GM18520 (cell line): ENCODE measurements around the gene PSMD10.

ENCODE experiments used
- ATAC-seq: cut with Tn5 transposase; IDR thresholded peaks from one replicate; pipeline ENCODE4 v1.9.1; 2021; ENCODE audit not compliant: unreplicated experiment

The PSMD10 gene

DNA sequence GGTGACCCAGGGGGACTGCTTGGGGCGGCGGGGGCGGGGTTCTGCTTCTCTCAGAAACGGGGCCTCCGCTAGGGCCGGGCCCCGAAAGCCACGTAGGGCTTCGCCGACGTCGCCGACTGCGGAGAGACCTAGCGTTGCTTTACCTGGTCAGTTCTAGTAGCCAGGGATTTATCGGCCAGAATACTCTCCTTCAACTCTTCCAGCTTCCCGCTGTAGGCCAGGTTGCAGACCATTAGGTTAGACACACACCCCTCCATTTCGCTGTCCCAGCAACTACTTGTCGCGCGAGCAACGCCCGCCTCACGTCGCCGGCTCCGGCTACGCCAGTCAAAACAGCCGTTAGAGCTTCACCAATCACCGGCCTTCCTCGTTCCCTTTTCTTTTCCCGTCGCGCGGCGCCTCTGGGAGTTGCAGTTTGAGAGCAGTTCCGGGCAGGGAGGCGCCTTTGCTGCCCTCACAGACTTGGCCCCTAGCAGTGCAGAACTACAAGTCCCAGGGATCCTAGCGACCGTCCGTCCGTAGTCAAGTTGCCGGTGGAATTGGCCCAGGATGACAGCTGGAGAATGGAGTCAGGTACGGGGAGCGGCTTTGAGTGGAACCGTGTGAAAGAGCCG, at the start of gene PSMD10, which contains the start of gene ATG4A:
TSS of gene PSMD10 (minus strand) at position 279 of the 614 bp plus-strand sequence. CDS start at position 257, 22 bp downstream.
TSS of gene ATG4A (plus strand) at position 515 of the 614 bp plus-strand sequence. CDS start at position 564, 49 bp downstream.
- peak; percentile 96 for ATAC-seq

DNA sequence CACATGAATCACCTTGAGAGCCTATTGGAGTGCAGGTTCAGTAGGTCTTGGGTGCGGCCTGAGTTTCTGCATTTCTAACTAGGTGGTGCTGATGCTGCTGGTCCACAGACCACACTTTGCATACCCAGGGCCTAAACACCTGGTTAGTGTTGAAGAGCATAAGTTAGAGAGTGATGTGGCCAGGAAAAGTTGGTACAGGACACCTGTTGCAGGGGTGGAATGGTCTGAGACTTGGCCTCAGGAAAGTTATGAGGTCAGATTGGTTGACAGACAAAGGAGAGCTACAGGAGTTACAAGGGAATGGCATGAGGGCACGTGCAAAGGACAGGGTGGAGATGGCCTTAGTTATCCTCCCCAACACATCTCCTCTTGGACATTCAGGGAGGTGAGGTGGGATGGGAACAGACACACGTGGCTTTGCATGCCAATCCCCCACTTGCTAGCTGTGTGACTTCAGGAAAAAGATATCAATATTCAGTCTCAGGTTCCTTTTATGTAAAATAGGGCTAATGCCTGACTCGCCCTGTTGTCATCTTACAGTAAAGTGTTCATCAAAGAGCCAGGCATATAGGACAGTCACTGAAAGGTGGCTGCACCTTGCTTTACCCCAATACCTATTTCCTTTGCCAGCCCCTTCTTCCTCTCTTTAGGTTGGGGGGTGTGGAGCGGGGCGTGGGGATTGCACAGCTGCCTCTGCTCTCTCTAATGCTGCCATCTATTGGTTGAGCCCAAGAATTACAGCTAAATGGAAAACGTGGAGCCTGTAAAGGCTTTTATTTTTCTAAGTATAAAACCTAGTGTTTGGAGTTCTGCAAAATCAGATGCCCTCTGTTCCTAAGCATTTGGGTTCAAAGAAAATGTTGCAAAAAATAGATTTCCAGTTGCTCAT, 47.7 kb upstream of the PSMD10 start:
- no peak for ATAC-seq

DNA sequence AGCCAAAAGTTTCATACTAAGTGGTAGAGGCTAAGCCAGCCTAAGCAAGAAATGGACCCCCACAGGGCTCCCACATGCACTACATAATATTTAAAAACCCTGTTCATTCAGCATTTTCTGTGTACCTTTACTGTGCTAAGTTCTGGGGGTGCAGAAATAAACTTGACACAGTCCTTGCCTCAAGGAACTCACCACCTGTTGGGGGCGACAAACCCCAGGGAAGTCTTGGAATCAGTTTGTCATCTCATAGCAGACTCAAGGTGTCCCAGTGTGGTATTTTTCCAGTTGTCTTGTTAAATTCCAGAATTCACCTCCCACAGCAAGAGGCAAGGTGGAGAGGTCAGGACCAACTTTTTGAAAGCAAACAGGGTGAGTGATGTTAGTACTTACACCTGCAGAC, 43.4 kb upstream of the PSMD10 start:
- no peak for ATAC-seq

- ATAC-seq: no peak
These were observed 41.5 kb upstream of the PSMD10 start for GRCh38 chrX:108132876-108133275.

DNA sequence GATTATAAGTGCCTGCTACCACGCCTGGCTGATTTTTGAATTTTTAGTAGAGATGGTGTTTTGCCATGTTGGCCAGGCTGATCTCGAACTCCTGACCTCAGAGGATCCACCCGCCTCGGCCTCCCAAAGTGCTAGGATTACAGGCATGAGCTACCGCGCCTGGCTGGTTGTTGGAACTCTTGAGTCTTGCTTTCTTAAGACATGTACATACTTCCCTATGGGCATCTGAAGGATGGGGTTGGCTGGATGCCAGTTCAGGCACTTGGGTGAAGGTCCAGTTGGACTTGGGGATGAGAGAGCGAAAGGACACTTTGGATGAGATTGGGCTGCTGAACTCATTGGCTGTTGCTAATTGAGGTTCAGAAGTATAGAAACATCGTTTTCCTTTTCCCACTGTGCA, 40.7 kb upstream of the PSMD10 start:
- ATAC-seq: no peak

GRCh38 chrX:108131471-108131870, 40.1 kb upstream of the PSMD10 start:
- no peak for ATAC-seq

GRCh38 chrX:108130889-108131288, 39.5 kb upstream of the PSMD10 start:
- ATAC-seq: no peak

DNA sequence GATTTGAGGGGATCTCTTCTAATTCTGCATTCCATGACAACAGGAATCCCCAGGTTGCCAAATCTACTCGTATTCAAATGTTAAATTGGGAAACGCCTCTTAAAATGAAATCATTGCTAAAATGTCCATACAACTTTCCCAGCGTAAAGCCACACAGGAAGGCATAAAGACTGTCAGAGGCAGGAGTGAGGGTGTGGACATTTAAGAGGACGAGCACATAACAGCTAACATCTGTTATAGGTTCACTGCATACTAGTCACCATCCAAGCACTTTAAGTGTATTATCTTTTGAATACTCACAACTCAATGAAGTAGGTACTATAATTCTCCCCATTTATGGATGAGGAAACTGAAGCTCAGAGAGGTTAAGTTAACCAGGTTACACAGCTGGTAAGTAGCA, 35.8 kb upstream of the PSMD10 start:
- no peak for ATAC-seq

DNA sequence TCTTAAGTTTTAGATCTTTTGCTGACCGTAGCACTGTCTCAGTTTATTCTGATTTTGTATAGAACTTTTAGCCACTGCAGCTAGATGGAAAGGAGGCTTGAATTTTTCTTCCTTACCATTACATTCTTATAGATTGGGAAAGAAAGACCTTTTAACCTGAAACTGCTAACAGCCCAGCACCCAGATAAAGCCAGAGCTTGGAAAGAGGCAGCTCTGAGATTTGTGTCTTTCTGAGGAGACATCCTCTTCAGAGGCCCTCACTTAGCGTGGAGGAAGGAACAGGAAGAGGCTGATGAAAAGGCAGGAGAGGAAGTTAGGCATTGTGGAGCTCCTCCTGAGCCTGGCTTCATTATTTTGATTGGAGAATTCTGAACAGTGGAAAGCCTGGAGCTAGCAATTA, 35.3 kb upstream of the PSMD10 start:
- no peak for ATAC-seq

DNA sequence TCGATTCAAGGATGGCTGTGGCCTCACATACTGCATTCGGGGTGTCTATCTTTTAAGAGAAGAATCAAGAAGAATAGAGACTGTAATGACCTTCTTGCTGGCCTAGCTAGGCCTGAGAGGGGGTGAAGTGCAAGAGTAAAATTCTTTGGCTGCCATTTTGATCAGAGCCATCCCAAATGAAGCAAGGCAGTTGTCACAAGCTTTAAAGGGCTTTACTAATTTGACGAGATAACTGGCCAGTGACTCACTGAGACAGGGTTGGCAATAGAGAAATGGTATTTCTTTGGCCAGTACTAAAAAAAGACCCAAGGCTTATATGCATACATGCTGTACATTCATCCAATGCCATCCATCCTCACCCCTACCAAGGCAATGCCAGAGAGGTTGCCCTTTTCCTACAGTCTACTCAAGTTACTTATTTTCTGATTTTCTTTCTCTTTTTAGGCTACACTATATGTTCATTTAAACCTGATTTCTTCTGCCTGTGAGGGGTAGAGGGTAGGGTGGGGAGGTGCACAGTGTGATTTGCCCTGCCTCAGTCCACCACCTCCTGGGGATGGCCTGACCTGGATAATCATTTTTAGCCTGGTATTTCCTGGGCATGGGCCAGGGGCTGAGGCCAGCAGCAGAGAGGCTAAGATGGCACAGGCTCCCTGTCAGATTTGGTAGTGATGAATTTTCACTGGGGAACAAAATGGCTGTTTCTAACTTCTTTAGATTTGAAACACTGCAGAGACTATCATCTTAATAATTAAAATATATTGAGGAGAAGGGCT, 32.4 kb upstream of the PSMD10 start:
- no peak for ATAC-seq

GRCh38 chrX:108122748-108123147, 31.4 kb upstream of the PSMD10 start:
- no peak for ATAC-seq

DNA sequence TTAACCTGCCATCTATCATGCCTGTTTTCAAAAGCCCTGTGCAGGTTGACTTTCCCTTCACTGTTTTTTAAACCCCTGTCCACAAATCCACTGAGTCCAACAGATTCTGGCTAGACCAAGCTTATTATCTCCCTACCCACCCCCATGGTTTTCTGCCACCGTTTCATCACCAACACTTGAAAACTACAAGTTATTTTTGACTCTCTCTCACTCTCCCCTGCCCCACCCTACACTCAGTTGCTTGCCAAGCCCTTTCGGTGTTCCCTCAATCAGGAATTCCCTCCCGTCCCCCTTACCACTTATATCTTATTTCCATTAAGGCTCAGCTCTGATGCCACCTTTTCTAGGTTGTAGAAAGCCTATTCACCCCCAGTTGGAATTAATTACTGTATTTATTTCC, 29.9 kb upstream of the PSMD10 start:
- no peak for ATAC-seq

DNA sequence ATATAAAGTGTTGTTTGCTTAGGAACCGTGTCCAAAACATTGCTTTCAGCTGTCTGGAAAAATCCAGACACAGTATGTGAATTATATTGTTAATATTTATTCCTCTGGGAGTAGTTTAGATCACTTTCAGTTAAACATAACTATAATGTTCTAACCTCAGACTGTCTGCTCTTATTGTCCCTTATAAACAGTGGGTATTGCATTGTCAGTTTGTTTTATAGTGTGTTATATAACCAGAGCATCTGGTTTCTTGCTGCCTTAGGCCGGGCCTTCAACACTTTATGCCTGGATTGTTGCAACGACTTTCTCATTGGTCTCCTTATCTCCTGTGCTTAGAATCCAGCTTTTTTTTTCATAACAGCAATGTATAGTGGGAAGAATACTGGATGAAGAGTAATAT, 26.6 kb upstream of the PSMD10 start:
- no peak for ATAC-seq

GRCh38 chrX:108114541-108114940, 23.2 kb upstream of the PSMD10 start:
- ATAC-seq: no peak

DNA sequence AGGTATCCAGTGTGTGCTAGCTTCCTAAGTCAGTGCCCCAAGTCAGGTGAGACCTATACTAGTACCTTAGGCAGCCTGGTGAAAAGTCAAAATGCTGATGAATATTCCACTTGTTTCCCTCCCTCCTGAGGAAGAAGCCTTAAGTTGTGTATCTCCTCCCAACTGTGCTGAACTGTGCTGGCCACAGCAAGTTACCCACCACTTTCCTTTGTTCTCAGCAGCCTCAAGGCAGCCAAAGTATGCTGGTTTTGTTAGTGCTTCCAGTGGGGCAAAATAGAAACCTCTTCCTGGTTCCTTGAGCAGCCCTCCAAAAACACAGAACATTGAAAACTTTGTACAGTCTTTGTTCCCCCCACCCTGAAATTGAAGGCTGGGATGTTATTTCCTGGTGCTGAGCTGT, 14.1 kb upstream of the PSMD10 start:
- ATAC-seq: no peak

DNA sequence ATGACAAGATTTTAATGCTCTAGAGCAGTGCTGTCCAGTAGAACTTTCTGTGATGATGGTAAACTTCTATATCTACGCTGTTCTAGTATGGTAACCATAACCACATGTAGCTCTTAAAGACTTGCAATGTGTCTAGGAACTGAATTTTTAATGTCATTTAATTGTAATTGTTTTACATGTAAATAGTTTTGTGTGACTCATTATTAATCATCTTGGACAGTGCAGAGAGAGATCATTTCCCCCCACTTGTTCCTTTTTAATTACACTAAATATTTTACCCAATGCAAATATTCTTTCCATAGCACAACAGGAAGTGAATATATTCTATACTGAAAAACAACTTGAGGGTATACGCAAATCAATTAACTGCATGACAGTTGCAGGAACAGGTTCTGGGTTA, 6.0 kb upstream of the PSMD10 start:
- no peak for ATAC-seq

DNA sequence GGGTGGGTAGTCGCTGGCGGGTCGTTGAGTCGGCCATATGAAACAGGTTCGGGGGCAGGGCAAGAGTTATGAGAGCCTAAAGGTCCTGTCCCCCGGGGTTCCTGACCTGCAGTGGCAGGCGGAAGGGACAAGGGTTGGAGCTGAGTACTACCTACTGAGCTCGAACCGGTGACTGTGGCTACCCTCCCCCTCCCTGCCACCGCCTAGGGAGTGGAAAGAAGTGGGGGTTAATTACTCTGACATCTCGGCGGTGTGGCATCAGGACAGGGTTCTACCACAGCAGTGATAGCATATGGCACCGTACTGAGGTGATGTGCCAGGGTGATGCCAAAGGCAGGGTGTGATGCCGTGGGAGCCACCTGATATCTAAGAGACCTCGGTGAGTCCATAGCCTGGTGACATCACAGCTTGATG, 543 bp upstream of the PSMD10 start:
- peak; percentile 16 for ATAC-seq

GRCh38 chrX:108090491-108091263, 665 bp downstream of the PSMD10 start:
- ATAC-seq: no peak

DNA sequence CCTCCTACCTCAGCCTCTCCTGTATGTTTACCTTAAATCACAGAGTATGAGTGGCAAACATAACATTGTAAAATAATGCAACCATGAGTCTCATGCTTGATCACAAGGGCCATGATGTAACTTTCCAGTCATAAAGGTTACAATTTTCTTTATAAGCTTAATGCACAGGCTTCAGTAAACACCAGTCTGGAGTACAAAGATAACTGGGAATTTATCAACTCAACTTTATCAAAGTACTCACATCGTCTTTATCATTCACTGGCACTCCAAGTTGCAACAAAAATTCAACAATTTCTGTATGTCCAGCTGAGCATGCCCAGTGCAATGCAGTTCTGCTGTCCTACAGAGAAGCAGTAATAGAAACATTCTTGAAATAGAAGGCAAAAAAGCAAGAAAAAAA, 2.8 kb downstream of the PSMD10 start:
- ATAC-seq: no peak

GRCh38 chrX:108087792-108088191, 3.5 kb downstream of the PSMD10 start:
- no peak for ATAC-seq

- no peak for ATAC-seq
These were observed 10.2 kb downstream of the PSMD10 start for GRCh38 chrX:108081110-108081509.
